ENCODE results near the gene NFIA. TPM values are rescaled to one million over a fixed set of nuclear protein-coding genes. Genes with fewer than 3 reads are reported as not detected.
A peak's percentile ranks its signal among the peaks of the same experiment; 100 is the strongest.
"Not testable (repeated sequence)": the region's sequence is repeated elsewhere in the genome, so short reads cannot be mapped to it uniquely, and the experiment has no call there.

Gene NFIA
- total RNA-seq, 3 donors from 2014 or later = 2.7 to 6.9 (median 5.8) TPM

- Mint-ChIP-seq H3K4me1 (ENCODE audit: low read depth) (peaks cover 16% of the 10 kb centered on the region), H3K4me3 (no peak overlapping the region), H3K36me3 (ENCODE audit: insufficient read depth) (no peaks in the 10 kb centered on the region), H3K27me3 (ENCODE audit: low read depth) (no peaks in the 10 kb centered on the region), H3K9me3 (no peaks in the 10 kb centered on the region)
- no peak for ATAC-seq
- no peak for DNase-seq
Observed at GRCh38 chr1:61270107-61270506, 187.7 kb downstream of the NFIA start.

- DNase-seq (no peak), ATAC-seq (peak; percentile 80 to 82)
- H3K4me3 Mint-ChIP-seq = no peak overlapping the region
- H3K36me3 Mint-ChIP-seq (ENCODE audit: insufficient read depth) = no peaks in the 10 kb centered on the region
- H3K4me1 Mint-ChIP-seq (ENCODE audit: low read depth) = peaks cover 16% of the 10 kb centered on the region
- no peaks in the 10 kb centered on the region for H3K27me3 Mint-ChIP-seq (ENCODE audit: low read depth)
- no peaks in the 10 kb centered on the region for H3K9me3 Mint-ChIP-seq
Observed at GRCh38 chr1:61270761-61271411, 188.5 kb downstream of the NFIA start.

DNA sequence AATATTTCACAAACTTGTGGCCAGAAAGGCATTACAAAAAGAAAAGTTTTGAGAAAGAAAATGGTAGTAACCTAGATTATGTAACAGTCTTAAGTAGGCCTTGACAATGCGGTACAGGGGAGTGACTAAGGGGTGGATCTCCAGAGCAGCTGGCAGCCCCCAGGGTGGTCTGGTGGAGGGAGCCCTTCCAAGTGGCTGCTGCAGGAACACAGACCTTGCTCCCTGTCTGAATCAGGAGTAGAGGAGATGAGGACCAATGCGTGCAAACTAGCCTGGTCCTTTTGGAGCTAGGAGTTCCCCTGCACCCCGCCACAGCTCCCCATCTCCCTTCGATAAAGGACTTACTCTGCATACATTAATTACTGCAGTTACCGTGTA, 189.0 kb downstream of the NFIA start:
- Mint-ChIP-seq H3K36me3 (ENCODE audit: insufficient read depth) (no peaks in the 10 kb centered on the region), H3K4me3 (no peak overlapping the region), H3K27me3 (ENCODE audit: low read depth) (no peaks in the 10 kb centered on the region), H3K9me3 (no peaks in the 10 kb centered on the region), H3K4me1 (ENCODE audit: low read depth) (peaks cover 16% of the 10 kb centered on the region)
- DNase-seq = no peak
- ATAC-seq = peak; percentile 16

- Mint-ChIP-seq H3K27me3 (ENCODE audit: low read depth) (no peaks in the 10 kb centered on the region), H3K36me3 (ENCODE audit: insufficient read depth) (no peaks in the 10 kb centered on the region), H3K9me3 (no peaks in the 10 kb centered on the region), H3K4me3 (no peak overlapping the region), H3K4me1 (ENCODE audit: low read depth) (peaks cover 17% of the 10 kb centered on the region)
- ATAC-seq (no peak), DNase-seq (no peak)
Observed at GRCh38 chr1:61273167-61273705, 190.9 kb downstream of the NFIA start.

- Mint-ChIP-seq H3K9me3 (no peaks in the 10 kb centered on the region), H3K36me3 (ENCODE audit: insufficient read depth) (no peaks in the 10 kb centered on the region), H3K4me3 (no peak overlapping the region), H3K4me1 (ENCODE audit: low read depth) (peaks cover 19% of the 10 kb centered on the region), H3K27me3 (ENCODE audit: low read depth) (no peaks in the 10 kb centered on the region)
- ATAC-seq = no peak
- no peak for DNase-seq
Observed at GRCh38 chr1:61273861-61274260, 191.5 kb downstream of the NFIA start.

DNA sequence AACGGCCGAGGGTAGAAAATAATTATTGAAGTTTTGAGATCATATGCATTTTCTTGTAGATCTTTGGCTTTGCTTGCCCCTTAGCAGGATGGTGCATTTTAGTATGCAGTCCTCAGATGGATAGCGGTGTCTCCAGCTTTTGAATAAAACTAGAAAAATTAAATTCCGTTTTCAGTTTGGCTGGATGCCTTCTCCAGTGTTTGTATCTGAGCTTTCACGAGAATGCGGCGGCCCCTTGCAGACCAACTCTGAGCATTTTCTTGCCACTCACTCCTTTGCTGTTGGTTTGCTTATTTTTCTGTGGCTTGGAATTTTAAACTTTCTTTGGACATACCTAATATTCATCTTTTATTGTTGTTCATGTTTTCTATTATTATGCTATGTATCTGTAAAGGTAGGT, 192.6 kb downstream of the NFIA start:
- no peak overlapping the region for H3K4me3 Mint-ChIP-seq
- DNase-seq (no peak), ATAC-seq (no peak)
- no peaks in the 10 kb centered on the region for H3K27me3 Mint-ChIP-seq (ENCODE audit: low read depth)
- H3K4me1 Mint-ChIP-seq (ENCODE audit: low read depth) = peaks cover 13% of the 10 kb centered on the region
- H3K36me3 Mint-ChIP-seq (ENCODE audit: insufficient read depth) = no peaks in the 10 kb centered on the region
- H3K9me3 Mint-ChIP-seq = no peaks in the 10 kb centered on the region

DNA sequence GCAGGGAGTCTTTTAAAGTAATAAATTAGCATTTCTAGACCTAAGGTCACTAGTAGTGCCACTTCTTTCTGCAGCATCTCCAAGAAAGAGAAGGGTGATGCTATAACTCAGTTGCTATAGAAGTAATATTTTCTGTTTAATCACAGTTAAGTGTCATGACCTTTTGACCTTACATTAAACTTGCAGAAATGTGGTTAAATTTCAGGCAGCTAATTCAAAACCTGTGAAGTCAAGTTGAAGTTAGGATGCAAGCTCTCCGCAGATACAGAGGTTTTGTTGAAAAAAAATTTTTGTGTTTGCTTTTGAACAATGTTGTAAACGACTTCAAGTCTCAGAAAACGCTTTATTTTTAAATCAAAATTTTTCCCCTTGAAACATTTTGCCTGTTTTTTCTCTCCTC, 193.9 kb downstream of the NFIA start:
- H3K27me3 Mint-ChIP-seq (ENCODE audit: low read depth) = no peaks in the 10 kb centered on the region
- DNase-seq (no peak), ATAC-seq (no peak)
- no peaks in the 10 kb centered on the region for H3K9me3 Mint-ChIP-seq
- H3K4me1 Mint-ChIP-seq (ENCODE audit: low read depth) = peaks cover 7% of the 10 kb centered on the region
- H3K36me3 Mint-ChIP-seq (ENCODE audit: insufficient read depth) = no peaks in the 10 kb centered on the region
- no peak overlapping the region for H3K4me3 Mint-ChIP-seq

DNA sequence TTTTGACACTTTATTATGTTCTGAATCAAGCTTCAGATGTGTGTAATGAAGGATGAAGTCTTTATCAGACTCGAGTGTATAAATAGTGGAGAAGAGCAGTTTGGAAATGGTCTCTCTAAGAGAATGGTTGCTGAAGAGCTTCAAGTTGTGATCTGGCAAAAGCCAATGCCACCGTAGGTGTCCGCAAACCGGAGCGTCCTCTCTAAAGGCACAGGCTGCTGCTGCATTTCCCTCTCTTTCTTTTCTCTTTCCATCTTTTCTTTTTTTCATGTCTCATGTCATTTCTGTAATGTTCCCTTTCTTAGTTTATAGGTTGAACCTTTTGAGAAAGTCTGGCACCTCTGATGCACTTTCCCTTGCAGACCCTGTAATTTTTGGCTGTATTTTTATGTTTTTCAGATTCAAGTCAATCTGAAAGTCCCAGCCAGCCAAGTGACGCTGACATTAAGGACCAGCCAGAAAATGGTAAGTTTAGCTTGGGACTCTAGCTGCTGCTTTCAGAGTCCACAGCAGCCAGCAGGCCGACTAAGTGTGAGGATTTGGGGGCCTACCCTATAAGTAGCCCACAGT, 194.8 kb downstream of the NFIA start:
- Mint-ChIP-seq H3K4me1 (ENCODE audit: low read depth) (peaks cover 2% of the 10 kb centered on the region), H3K9me3 (no peaks in the 10 kb centered on the region), H3K36me3 (ENCODE audit: insufficient read depth) (no peaks in the 10 kb centered on the region), H3K27me3 (ENCODE audit: low read depth) (no peaks in the 10 kb centered on the region), H3K4me3 (no peak overlapping the region)
- DNase-seq (no peak), ATAC-seq (no peak)

DNA sequence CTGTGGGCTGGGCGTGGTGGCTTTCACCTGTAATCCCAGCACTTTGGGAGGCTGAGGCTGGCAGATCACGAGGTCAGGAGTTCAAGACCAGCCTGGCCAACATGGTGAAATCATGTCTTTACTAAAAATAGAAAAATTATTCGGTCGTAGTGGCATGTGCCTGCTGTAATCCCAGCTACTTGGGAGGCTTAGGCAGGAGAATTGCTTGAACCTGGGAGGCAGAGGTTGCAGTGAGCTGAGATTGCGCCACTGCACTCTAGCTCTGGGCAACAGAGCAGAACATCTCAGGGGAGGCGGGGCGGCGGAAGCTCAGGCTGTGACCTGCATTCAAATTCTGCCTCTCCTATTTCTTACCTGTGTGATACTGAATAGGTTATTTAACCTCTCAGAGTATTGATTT, 196.1 kb downstream of the NFIA start:
- ATAC-seq; H3K27me3 Mint-ChIP-seq (ENCODE audit: low read depth); H3K4me3 Mint-ChIP-seq; H3K4me1 Mint-ChIP-seq (ENCODE audit: low read depth); H3K9me3 Mint-ChIP-seq; DNase-seq; H3K36me3 Mint-ChIP-seq (ENCODE audit: insufficient read depth): not testable (repeated sequence)

GRCh38 chr1:61278966-61279365, 196.6 kb downstream of the NFIA start:
- Mint-ChIP-seq H3K27me3 (ENCODE audit: low read depth) (no peaks in the 10 kb centered on the region), H3K4me1 (ENCODE audit: low read depth) (peaks cover 2% of the 10 kb centered on the region), H3K36me3 (ENCODE audit: insufficient read depth) (no peaks in the 10 kb centered on the region), H3K9me3 (no peaks in the 10 kb centered on the region), H3K4me3 (no peak overlapping the region)
- ATAC-seq (no peak), DNase-seq (no peak)

DNA sequence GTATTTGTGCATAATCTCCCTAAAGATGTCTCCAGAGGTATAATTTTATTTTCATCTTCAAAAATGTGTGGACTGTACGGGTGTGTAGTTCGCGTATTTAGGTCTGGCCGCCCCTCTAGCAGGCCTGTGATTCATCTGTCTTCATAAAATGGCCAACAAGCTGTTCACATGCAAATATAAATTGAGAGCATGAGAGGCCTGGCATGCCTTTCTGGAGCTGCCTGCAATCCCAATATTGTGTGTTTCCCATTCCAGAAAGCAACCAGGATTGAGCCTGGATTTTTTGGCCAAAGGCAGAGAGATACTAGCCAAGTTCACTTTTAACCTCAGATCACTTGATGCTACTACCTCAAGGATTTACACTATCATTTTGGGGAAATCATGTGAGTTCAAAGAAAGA, 197.2 kb downstream of the NFIA start:
- Mint-ChIP-seq H3K9me3 (no peaks in the 10 kb centered on the region), H3K36me3 (ENCODE audit: insufficient read depth) (no peaks in the 10 kb centered on the region), H3K4me3 (no peak overlapping the region), H3K4me1 (ENCODE audit: low read depth) (peaks cover 2% of the 10 kb centered on the region), H3K27me3 (ENCODE audit: low read depth) (no peaks in the 10 kb centered on the region)
- no peak for ATAC-seq
- no peak for DNase-seq

GRCh38 chr1:61280452-61280851, 198.1 kb downstream of the NFIA start:
- DNase-seq (no peak), ATAC-seq (no peak)
- Mint-ChIP-seq H3K4me1 (ENCODE audit: low read depth) (peaks cover 2% of the 10 kb centered on the region), H3K9me3 (no peaks in the 10 kb centered on the region), H3K27me3 (ENCODE audit: low read depth) (no peaks in the 10 kb centered on the region), H3K36me3 (ENCODE audit: insufficient read depth) (no peaks in the 10 kb centered on the region), H3K4me3 (no peak overlapping the region)

DNA sequence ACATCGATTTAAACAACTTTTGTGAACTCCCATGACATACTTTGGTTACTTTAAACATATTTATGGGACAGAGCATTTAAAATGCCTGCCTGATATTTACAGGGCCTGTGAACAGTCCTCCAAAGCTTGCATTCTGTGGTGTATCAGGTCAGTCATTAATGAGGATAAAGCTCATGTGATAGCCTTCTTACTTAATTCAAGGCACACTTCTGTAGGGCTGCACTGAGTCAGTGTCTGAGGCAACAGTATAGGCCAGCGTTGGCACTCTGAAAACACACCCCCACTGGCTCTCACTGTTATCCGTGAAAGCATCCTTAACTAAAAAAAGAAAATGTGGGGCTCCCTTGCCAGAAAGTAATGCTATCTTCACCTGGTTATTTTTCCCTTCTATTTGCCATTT, 200.0 kb downstream of the NFIA start:
- no peaks in the 10 kb centered on the region for H3K9me3 Mint-ChIP-seq
- H3K36me3 Mint-ChIP-seq (ENCODE audit: insufficient read depth) = no peaks in the 10 kb centered on the region
- no peak for DNase-seq
- no peaks in the 10 kb centered on the region for H3K27me3 Mint-ChIP-seq (ENCODE audit: low read depth)
- ATAC-seq = no peak
- H3K4me3 Mint-ChIP-seq = no peak overlapping the region
- H3K4me1 Mint-ChIP-seq (ENCODE audit: low read depth) = peaks cover 2% of the 10 kb centered on the region

DNA sequence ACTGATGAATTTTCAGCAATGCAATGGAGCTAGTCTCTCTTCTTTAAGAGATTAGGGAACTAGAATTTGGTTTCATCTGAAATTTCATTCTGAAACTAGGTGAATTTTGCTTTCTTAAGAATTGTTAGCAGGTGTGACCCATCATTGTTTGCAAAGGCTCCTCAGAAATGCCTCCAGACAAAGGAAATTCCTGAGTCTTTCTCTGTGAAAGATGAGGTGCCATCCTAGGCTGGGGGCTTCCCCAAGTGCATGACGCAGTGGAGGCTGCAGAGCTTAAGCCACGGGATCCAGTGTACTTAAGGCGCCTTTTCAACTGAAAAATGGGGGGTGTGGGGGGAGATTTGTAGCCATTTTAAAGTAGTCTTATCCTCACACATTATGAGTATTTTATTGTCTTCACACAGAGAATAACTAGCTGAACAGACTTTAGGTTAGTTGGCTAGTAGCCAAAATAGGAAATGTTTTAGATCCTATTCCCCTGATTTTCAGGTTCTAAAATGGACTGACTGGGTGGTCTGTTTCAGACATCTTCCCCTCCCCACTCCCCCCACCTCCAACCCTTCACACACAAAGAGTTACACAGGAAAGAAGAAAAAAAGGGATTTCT, 202.0 kb downstream of the NFIA start:
- ATAC-seq = peak; percentile 40 to 71
- DNase-seq = no peak
- no peaks in the 10 kb centered on the region for H3K4me1 Mint-ChIP-seq (ENCODE audit: low read depth)
- H3K36me3 Mint-ChIP-seq (ENCODE audit: insufficient read depth) = no peaks in the 10 kb centered on the region
- H3K27me3 Mint-ChIP-seq (ENCODE audit: low read depth) = no peaks in the 10 kb centered on the region
- H3K9me3 Mint-ChIP-seq = no peaks in the 10 kb centered on the region
- no peak overlapping the region for H3K4me3 Mint-ChIP-seq

DNA sequence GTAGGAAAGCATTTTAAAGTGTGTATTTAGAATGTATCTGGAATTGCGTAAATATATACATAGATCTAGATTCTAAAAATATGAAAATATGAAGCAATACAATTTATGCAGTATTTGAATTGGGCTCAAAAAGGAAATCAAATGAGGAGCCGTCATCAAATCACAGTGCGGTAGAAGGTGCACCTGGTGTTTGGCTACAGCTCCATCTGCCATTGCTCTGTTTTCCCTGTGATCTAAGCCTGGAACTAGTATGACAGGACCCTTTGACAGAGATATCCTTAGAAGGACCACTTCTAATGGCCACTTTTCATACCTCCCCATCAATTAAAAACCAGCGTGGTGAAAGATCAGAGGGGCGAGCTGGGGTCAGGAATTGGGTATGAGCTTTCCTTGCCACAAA, 202.6 kb downstream of the NFIA start:
- Mint-ChIP-seq H3K27me3 (ENCODE audit: low read depth) (no peaks in the 10 kb centered on the region), H3K4me3 (no peak overlapping the region), H3K4me1 (ENCODE audit: low read depth) (no peaks in the 10 kb centered on the region), H3K9me3 (no peaks in the 10 kb centered on the region), H3K36me3 (ENCODE audit: insufficient read depth) (no peaks in the 10 kb centered on the region)
- ATAC-seq = no peak
- no peak for DNase-seq

Data from activated T-cell treated with anti-CD3 and anti-CD28 coated beads, Interleukin-2, amount 50 U/mL, for 4 hours (primary cell).